GM21576 (cell line): ENCODE data around the gene ARHGEF18.
"Not testable (repeated sequence)": the region's sequence is repeated elsewhere in the genome, so short reads cannot be mapped to it uniquely, and the experiment has no call there.

Experiments used
- ATAC-seq: cut with Tn5 transposase; IDR thresholded peaks from one replicate; pipeline ENCODE4 v1.9.1; 2021; ENCODE audit warnings: mild to moderate bottlenecking, moderate library complexity; ENCODE audit not compliant: unreplicated experiment

Gene ARHGEF18

GRCh38 chr19:7346997-7347396 is 1.7 kb upstream of the ARHGEF18 start:
- not testable (repeated sequence) for ATAC-seq

GRCh38 chr19:7349231-7349591 is 474 bp downstream of the ARHGEF18 start:
- ATAC-seq = no peak

GRCh38 chr19:7349961-7350711 is 1.4 kb downstream of the ARHGEF18 start:
- ATAC-seq = no peak

GRCh38 chr19:7351861-7352260 is 3.1 kb downstream of the ARHGEF18 start:
- no peak for ATAC-seq

- ATAC-seq = no peak
These were observed 6.5 kb downstream of the ARHGEF18 start for GRCh38 chr19:7355151-7355820.

- ATAC-seq = no peak
These were observed 7.1 kb downstream of the ARHGEF18 start for GRCh38 chr19:7355871-7356270.

GRCh38 chr19:7356899-7357627 is 8.3 kb downstream of the ARHGEF18 start:
- no peak for ATAC-seq

- no peak for ATAC-seq
These were observed 9.4 kb downstream of the ARHGEF18 start for GRCh38 chr19:7358102-7358597.

GRCh38 chr19:7360393-7360984 is 11.8 kb downstream of the ARHGEF18 start:
- ATAC-seq = no peak

- ATAC-seq = no peak
These were observed 14.5 kb downstream of the ARHGEF18 start for GRCh38 chr19:7363225-7363624.

GRCh38 chr19:7366701-7367420 is 18.1 kb downstream of the ARHGEF18 start:
- ATAC-seq = no peak

GRCh38 chr19:7368456-7368855 is 19.7 kb downstream of the ARHGEF18 start:
- no peak for ATAC-seq

GRCh38 chr19:7368866-7369265 is 20.1 kb downstream of the ARHGEF18 start:
- ATAC-seq = not testable (repeated sequence)

- no peak for ATAC-seq
These were observed 21.8 kb downstream of the ARHGEF18 start for GRCh38 chr19:7370546-7370945.

GRCh38 chr19:7371001-7371400 is 22.3 kb downstream of the ARHGEF18 start:
- ATAC-seq = no peak

- ATAC-seq = no peak
These were observed 24.1 kb downstream of the ARHGEF18 start for GRCh38 chr19:7372810-7373209.

- ATAC-seq = no peak
These were observed 25.1 kb downstream of the ARHGEF18 start for GRCh38 chr19:7373862-7374261.

- no peak for ATAC-seq
These were observed 27.6 kb downstream of the ARHGEF18 start for GRCh38 chr19:7376151-7376852.

- no peak for ATAC-seq
These were observed 28.5 kb downstream of the ARHGEF18 start for GRCh38 chr19:7377196-7377595.

GRCh38 chr19:7381073-7381390 is 32.3 kb downstream of the ARHGEF18 start:
- no peak for ATAC-seq
